Thyroid gland (tissue), 4 donors: ENCODE data around the gene TCP1. TPM values are rescaled to one million over a fixed set of nuclear protein-coding genes. Genes with fewer than 3 reads are reported as not detected.

Experiments
- DNase-seq, 2 donors: peaks; one replicate each; pipeline ENCODE4 v3.0.0-alpha.2; 2019
- H3K27ac ChIP-seq, 3 donors: fragments of 200-600 bp; sonication (generic); 1 replicate in 2 of 3; 2 replicates in 1 of 3; pipeline ENCODE4 v1.5.1; 2016 to 2019; ENCODE audit warnings: mild to moderate bottlenecking in 1 of 3, moderate library complexity in 1 of 3
- H3K27me3 ChIP-seq: fragments of 200-600 bp; sonication (generic); one replicate; pipeline ENCODE4 v1.5.1; 2019
- H3K36me3 ChIP-seq, 2 donors: fragments of 200-600 bp; sonication (generic); one replicate each; pipeline ENCODE4 v1.5.1; 2016 to 2019
- H3K4me1 ChIP-seq, 2 donors: fragments of 200-600 bp; sonication (generic); one replicate each; pipeline ENCODE4 v1.5.1; 2017 to 2019
- H3K4me3 ChIP-seq, 3 donors: fragments of 200-600 bp; sonication (generic); replicated peaks in 1 of 3; 1 replicate in 2 of 3; 2 replicates in 1 of 3; pipeline ENCODE4 v1.5.1; 2016; ENCODE audit warnings: mild to moderate bottlenecking in 1 of 3
- H3K9me3 ChIP-seq: fragments of 200-600 bp; sonication (generic); one replicate; pipeline ENCODE4 v1.5.1; 2017
- CTCF ChIP-seq, 6 experiments: fragments of 200-600 bp in 3 of 6; fragments of 450-650 bp in 3 of 6; sonication (generic) in 3 of 6; IDR thresholded peaks; one replicate each; pipeline ENCODE4 v1.5.1; 2016 to 2019; ENCODE audit warnings: antibody characterized with exemption in 6 of 6, mild to moderate bottlenecking in 2 of 6, inconsistent platforms in 1 of 6, moderate library complexity in 1 of 6
- POLR2A ChIP-seq, 2 donors: fragments of 450-650 bp; IDR thresholded peaks; one replicate each; pipeline ENCODE4 v1.6.1; 2017; ENCODE audit warnings: antibody characterized with exemption in 2 of 2, mild to moderate bottlenecking in 2 of 2, moderate library complexity in 1 of 2
- WGBS, 2 donors: methylation state at CpG; one replicate each; pipeline ENCODE4 v1.1.5; 2017; 5-methylcytosine and 5-hydroxymethylcytosine counted together
- intact Hi-C: fragments of 100-400 bp; cut with DNase I; formaldehyde crosslinking; loops from one replicate; pipeline ENCODE4 v1.15.1; 2023
- total RNA-seq, 4 donors: library from RNA; depleted of rRNA; stranded (reverse); fragments of >200 nt; gene quantifications; one replicate each; pipeline ENCODE4 v1.2.3, GENCODE V29; 2016

Gene TCP1
- total RNA-seq, 4 donors from 2014 or later, result 93.4 to 139 (median 124) TPM

GRCh38 chr6:159808647-159809046 is 19.2 kb upstream of the TCP1 start:
- 80 to 85% methylated on average over 6 of the region's 6 CpGs for WGBS, 2 donors
- Histone ChIP-seq H3K4me1 (no peaks in the 10 kb centered on the region), H3K27me3 (no peaks in the 10 kb centered on the region), H3K27ac (no peak overlapping the region), H3K9me3 (no peaks in the 10 kb centered on the region), H3K4me3 (no peak overlapping the region), H3K36me3 (no peaks in the 10 kb centered on the region)
- TF ChIP-seq POLR2A (IDR thresholded peaks at IDR 0.05) (no peak), CTCF (IDR thresholded peaks at IDR 0.05) (no peak)
- DNase-seq, result no peak
- intact Hi-C loops, result no loop called here

GRCh38 chr6:159807150-159807858 is 17.9 kb upstream of the TCP1 start:
- Histone ChIP-seq H3K27me3 (no peaks in the 10 kb centered on the region), H3K9me3 (no peaks in the 10 kb centered on the region), H3K36me3 (no peaks in the 10 kb centered on the region), H3K4me3 (no peak overlapping the region), H3K27ac (no peak overlapping the region), H3K4me1 (no peaks in the 10 kb centered on the region)
- intact Hi-C loops, result no loop called here
- TF ChIP-seq POLR2A (IDR thresholded peaks at IDR 0.05) (no peak), CTCF (IDR thresholded peaks at IDR 0.05) (no peak)
- DNase-seq, result no peak
- WGBS, 2 donors, result 95% methylated on average over 5 of the region's 5 CpGs

- no peaks in the 10 kb centered on the region for H3K4me1 ChIP-seq
- H3K27ac ChIP-seq, result no peak overlapping the region
- H3K4me3 ChIP-seq, result no peak overlapping the region
- 93 to 95% methylated on average over 9 of the region's 9 CpGs for WGBS, 2 donors
- no peaks in the 10 kb centered on the region for H3K27me3 ChIP-seq
- DNase-seq, result no peak
- intact Hi-C loops, result no loop called here
- H3K36me3 ChIP-seq, result no peaks in the 10 kb centered on the region
- no peaks in the 10 kb centered on the region for H3K9me3 ChIP-seq
- TF ChIP-seq POLR2A (IDR thresholded peaks at IDR 0.05), result no peak
- TF ChIP-seq CTCF (IDR thresholded peaks at IDR 0.05), result no peak
Measured at GRCh38 chr6:159806021-159806458, 16.6 kb upstream of the TCP1 start.

GRCh38 chr6:159805440-159806020 is 16.1 kb upstream of the TCP1 start:
- TF ChIP-seq CTCF (IDR thresholded peaks at IDR 0.05) (no peak), POLR2A (IDR thresholded peaks at IDR 0.05) (no peak)
- intact Hi-C loops, result no loop called here
- Histone ChIP-seq H3K36me3 (no peaks in the 10 kb centered on the region), H3K27me3 (no peaks in the 10 kb centered on the region), H3K4me1 (no peaks in the 10 kb centered on the region), H3K9me3 (no peaks in the 10 kb centered on the region), H3K27ac (no peak overlapping the region), H3K4me3 (no peak overlapping the region)
- WGBS, 2 donors, result 93 to 94% methylated on average over 6 of the region's 6 CpGs
- DNase-seq, result no peak

- WGBS, 2 donors, result 87 to 90% methylated on average over 10 of the region's 10 CpGs
- Histone ChIP-seq H3K9me3 (no peaks in the 10 kb centered on the region), H3K27me3 (no peaks in the 10 kb centered on the region), H3K4me1 (no peaks in the 10 kb centered on the region), H3K36me3 (peaks cover 0 to 2% of the 10 kb centered on the region in 2 donors), H3K4me3 (no peak overlapping the region), H3K27ac (no peak overlapping the region)
- intact Hi-C loops, result no loop called here
- no peak for TF ChIP-seq POLR2A (IDR thresholded peaks at IDR 0.05)
- no peak for TF ChIP-seq CTCF (IDR thresholded peaks at IDR 0.05)
- no peak for DNase-seq
Measured at GRCh38 chr6:159804504-159804903, 15.1 kb upstream of the TCP1 start.
